GM21737 (cell line): ENCODE measurements around the gene SASH1.

ENCODE experiments used
- ATAC-seq: cut with Tn5 transposase; IDR thresholded peaks from one replicate; pipeline ENCODE4 v1.9.1; 2021; ENCODE audit warnings: mild to moderate bottlenecking, moderate library complexity; ENCODE audit not compliant: unreplicated experiment

The SASH1 gene

DNA sequence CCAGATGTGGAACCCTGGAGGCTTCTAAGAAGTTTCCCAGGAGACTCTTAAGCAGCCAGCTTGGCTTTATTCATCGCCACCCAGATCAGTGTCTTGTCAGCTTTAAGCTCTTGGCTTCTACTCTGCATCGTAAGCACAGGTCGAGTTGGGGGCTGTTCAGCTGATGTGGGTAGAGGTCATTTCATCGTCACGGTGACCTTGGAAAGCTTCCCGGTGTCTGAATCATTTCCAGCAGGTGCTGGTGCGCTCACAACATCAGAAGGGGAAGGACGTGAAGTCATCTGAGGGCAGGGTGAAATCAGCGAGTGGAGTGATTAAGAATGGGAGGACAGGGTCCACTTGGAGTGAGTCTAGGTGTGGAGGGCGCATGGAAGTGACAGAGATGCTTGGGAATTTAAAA is 112.6 kb downstream of the SASH1 start:
- no peak for ATAC-seq

- no peak for ATAC-seq
These were observed 113.3 kb downstream of the SASH1 start for GRCh38 chr6:148455674-148456558.

DNA sequence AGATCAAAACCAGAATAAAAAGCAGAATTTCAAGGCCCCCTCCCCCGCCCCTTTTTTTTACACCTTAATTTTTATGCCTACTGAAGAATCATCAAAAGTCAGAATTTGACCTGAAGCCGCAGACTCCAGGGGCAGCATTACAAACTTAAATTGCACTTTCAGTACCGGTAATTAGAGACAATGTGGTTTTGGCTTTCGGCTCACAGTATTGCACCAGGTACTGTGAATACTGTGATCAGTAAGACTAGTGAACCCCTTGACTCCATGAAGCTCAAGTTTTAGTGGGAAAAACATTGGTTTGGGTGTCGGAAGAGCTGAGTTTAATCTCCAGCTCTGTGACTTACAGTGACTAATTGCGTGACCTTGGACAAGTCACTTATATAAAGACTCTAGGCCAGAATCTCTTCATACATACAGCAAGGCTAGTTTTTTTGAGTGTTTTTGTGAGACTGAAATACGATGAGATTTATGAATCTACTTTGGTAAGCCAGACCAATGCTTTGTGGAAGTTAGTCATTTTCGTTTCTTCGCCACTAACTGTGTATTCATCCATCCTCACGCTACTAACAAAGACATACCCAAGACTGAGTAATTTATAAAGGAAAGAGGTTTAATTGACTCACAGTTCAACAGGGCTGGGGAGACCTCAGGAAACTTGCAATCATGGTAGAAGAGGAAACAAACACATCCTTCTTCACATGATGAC is 114.7 kb downstream of the SASH1 start:
- ATAC-seq = no peak

- no peak for ATAC-seq
These were observed 115.2 kb downstream of the SASH1 start for GRCh38 chr6:148457843-148458159.

DNA sequence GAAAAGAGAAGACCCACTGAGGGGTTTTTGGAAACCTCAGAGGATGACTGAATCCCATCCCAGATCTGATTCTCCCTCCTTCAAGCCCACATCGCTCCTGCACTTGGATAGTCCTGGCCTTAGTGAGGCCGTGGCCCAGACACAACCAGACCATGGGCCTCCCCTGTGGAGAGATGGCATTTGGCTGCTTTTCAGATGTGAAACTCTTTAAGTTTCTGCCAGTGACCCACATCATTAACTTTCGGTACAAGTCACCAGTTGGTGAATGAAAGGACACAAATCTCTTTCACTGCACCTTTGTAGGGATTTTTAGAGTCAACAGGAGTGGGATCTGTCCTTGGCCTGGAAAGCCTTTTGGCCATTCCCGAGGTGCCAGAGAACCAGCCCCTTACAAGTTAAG is 116.6 kb downstream of the SASH1 start:
- no peak for ATAC-seq

- ATAC-seq = no peak
These were observed 118.4 kb downstream of the SASH1 start for GRCh38 chr6:148460876-148461646.

DNA sequence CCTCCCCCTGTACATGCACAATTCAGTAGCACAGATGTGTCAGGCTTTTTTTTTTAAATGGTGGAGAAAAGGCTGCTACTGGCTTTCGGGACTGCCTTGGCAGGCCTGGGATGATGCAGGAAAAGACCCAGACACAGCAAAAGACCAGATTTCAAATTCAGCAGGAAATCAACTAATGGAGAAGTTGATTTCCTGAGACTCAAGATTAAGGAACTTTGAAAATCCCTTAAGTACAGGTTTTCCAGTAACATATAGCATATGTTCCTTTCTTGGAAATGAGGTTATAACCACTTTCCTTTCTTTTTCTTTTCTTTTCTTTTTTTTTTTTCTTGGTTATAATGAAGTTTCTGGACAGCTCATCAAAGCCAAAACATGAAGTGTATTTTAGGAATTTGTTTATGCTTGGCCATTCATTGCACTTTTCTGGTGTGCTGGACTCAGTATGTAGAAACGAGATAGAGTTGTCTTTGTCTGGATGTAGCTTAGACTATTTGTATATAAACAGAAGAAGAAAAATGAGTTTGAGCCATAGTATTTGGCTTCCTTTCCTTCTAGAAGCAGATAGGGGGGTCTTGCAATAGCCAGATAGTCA is 119.4 kb downstream of the SASH1 start:
- no peak for ATAC-seq

GRCh38 chr6:148463671-148464070 is 121.0 kb downstream of the SASH1 start:
- no peak for ATAC-seq

DNA sequence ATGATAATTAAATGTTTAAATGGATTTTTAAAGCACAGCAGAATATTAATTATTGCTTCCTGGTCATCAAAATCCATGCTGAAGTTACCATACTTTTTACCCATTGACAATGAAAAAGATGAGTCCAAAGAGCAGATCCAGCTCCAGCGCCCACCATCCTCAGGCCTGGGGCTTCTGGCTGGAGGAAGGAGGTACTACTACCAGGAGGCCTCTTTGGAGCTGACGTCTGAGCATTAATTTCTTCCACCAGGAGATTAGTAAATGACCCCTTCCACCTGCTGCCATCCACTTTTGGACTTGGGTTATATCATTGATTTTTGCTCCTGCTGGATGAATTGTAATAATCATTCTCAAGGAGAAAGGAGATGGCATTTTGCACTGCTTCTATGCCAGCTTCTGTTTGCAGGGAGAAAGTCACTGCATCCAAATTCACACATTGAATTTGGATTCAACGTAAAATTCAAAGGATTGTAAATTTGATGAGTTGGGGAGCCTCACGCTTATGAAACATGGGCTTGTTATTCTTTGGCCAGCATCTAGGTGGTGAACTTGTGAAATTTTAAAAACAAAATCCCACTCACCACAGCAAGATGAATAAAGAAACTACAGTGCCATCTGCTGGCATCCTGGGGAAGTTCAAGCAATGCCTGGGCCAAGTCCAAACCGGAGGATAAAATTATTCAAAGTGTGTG is 121.8 kb downstream of the SASH1 start:
- ATAC-seq = no peak

DNA sequence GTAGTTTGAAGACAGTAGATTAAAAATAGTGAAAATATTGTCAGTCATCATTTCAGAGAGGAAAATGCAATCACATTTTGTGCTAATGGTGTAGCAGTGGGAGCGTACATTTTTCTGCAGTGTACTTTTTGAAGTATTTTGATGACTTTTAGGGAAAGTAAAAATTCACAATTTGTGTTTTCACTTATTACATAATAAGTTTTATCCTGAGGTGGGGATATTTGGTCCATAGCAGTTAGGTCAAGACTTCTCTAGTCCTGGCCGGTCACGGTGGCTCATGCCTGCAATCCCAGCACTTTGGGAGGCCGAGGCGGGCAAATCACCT is 122.3 kb downstream of the SASH1 start:
- no peak for ATAC-seq

DNA sequence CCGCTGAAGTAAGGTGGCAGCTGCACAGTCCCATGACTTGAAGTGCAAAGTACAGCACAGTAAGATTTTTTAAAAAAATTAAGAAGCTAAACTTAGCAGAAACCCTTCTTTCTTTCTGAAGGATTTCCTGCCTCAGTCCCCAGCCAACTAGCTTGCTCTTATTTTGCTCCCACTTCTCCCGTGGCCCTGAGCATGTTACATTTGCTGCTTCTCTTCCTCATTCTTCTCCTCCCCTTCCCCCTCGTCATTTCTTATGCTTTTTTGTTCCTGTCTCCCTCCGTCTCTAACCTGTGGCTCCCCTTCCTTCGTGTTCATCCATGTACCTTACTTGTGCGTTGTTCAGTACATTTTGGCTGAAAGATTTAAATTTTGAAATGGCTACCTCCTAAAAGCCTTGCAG is 123.0 kb downstream of the SASH1 start:
- no peak for ATAC-seq

DNA sequence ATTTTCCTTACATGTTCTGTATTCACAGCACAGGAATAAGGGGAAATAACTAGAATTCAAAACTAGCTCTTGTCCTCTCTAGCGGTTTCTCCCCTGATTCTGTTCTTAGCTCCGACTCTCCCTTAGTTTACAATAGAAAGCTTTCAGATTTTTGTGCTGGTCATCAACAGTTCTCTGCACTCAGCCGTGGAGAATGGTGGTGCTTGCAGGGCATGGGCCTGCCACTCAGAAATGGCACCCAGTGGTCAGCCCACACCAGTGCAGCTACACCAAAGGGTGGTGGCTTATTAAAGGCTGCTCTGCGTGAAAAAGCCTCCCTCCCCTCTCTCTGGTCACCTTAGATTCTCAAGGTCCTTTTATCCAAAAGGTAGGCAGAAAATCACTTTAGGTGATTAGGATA is 123.5 kb downstream of the SASH1 start:
- ATAC-seq = no peak

DNA sequence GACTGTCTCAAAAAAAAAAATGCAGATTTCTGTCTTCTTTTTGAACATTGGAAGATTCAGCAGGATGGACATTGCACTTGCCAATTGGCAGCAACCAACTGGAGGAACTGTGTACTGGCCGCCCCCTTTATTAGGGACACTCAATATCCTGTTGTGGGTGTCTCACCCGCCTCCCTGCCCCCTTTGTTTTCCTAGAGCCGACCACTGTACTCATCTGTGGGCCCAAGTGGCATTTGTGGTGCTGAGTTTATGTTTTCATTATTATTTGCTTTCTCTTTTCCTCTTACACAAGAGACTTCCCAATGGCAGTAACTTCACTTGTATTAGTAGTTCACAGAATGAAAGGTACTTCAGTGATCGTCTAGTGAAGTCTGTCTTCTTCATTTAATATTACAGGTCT is 125.3 kb downstream of the SASH1 start:
- ATAC-seq = no peak

- ATAC-seq = no peak
These were observed 127.5 kb downstream of the SASH1 start for GRCh38 chr6:148470156-148470555.

GRCh38 chr6:148470606-148471465 is 128.2 kb downstream of the SASH1 start:
- ATAC-seq = no peak

DNA sequence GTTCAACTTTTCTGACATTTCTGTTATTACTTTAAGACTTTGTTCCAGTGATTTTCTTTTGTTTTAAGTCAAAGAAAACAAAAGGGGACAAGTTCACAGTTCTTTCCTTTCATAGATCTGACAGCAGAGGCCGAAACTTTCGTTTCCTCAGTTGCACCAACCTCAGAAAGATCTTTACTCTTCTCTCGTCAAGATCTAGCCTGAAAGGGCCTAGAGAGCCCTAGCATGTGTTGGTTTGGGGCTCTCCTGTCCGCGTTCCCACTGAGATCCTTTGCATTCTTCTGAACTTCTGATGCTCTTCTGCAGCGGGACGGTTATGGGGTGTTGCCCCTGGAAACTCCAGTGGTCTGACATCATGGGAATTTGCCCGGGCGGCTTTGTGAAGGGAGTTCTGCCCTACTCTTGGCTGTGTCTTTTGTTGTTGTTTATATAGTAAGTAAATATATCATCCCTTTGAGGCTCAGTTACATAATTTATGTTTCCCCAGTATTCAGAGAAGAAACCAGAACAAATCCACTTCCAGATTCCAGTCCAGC is 129.1 kb downstream of the SASH1 start:
- ATAC-seq = no peak

GRCh38 chr6:148472171-148473105 is 129.8 kb downstream of the SASH1 start:
- ATAC-seq = no peak

DNA sequence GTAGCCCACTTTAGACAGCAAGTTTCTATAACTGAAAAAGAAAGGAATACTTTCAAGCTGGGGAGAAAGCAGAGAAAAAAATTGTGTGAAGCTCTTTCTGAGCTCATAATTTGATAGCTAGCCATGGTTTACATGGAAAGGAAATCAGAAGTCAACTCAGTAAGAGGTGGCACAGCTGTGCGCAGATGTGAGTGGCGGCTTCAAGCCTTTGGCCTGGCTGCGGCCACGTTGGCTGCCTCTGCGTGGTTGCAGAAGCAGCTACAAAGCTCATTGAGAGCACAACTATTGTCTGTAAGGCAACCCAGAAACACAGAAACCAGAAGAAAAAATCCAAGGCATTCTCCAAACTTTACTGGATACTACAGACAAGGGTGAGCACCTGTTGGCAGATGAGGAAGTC is 136.9 kb downstream of the SASH1 start:
- ATAC-seq = no peak

DNA sequence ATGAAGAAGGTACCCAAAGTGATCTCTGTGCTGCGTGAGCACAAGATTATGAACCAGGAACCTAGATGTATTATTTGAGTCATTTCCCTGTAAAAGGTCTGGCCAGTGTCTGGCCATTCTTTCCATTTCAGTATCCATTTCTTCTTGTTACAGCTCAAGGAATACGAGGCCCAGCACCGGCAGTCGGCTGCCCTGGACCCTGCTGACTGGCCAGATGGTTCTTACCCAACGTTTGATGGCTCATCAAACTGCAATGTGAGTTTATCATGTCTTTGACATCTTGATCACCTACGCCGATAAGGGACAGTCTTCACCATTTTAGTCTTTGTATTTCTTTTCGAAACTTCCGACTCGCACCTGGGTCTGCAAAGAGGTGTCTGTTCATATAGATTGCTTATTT is 144.8 kb downstream of the SASH1 start:
- ATAC-seq = no peak
